Measurements from ENCODE around the gene NCOR1. TPM values are rescaled to one million over a fixed set of nuclear protein-coding genes. Genes with fewer than 3 reads are reported as not detected.

NCOR1 gene
- total RNA-seq, 4 donors from 2014 or later, result 136 to 320 (median 177) TPM

- peaks cover 73% of the 10 kb centered on the region for H3K36me3 ChIP-seq
- WGBS, result 97% methylated on average over 5 of the region's 5 CpGs
- H3K4me3 ChIP-seq, result no peak overlapping the region
- TF ChIP-seq EP300 (IDR thresholded peaks at IDR 0.05), result no peak
- TF ChIP-seq POLR2A (IDR thresholded peaks at IDR 0.05), result no peak
- no peak for TF ChIP-seq CTCF (IDR thresholded peaks at IDR 0.05)
- no peak for TF ChIP-seq POLR2AphosphoS5 (IDR thresholded peaks at IDR 0.05)
- H3K9me3 ChIP-seq, result no peaks in the 10 kb centered on the region
- peaks cover 9% of the 10 kb centered on the region for H3K4me1 ChIP-seq
- H3K27ac ChIP-seq, result no peak overlapping the region
- no peaks in the 10 kb centered on the region for H3K27me3 ChIP-seq
- DNase-seq (ENCODE audit: low spot score in 2 of 2), result no peak
These were observed 188.4 kb downstream of the NCOR1 start for GRCh38 chr17:16026895-16027294.

DNA sequence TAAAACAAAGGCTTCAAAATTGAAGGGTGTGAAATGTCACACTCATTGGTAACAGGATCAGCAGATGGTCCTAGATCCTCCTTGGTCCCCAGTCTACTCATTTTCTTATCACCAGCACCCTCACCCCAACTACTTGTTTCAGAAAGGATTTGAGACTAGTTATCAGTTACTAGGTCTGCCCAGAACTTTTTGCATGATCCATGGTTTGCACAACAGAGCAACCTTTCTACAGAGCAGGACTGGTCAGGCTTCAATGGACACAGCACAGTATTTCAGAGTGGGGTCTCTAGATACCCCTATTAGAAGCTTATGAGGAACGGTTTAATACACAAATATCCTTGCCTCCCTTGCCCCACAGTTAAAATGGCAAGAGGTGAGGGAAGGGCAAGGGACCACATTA lies 190.1 kb downstream of the NCOR1 start:
- Histone ChIP-seq H3K36me3 (peaks cover 61% of the 10 kb centered on the region), H3K9me3 (no peaks in the 10 kb centered on the region), H3K27ac (no peak overlapping the region), H3K4me3 (no peak overlapping the region), H3K4me1 (peaks cover 9% of the 10 kb centered on the region), H3K27me3 (no peaks in the 10 kb centered on the region)
- TF ChIP-seq CTCF (IDR thresholded peaks at IDR 0.05) (no peak), EP300 (IDR thresholded peaks at IDR 0.05) (no peak), POLR2A (IDR thresholded peaks at IDR 0.05) (no peak), POLR2AphosphoS5 (IDR thresholded peaks at IDR 0.05) (no peak)
- DNase-seq (ENCODE audit: low spot score in 2 of 2), result no peak
- 100% methylated on average over 1 of the region's 1 CpG for WGBS

- no peaks in the 10 kb centered on the region for H3K9me3 ChIP-seq
- H3K27ac ChIP-seq, result no peak overlapping the region
- no peaks in the 10 kb centered on the region for H3K27me3 ChIP-seq
- no peak overlapping the region for H3K4me3 ChIP-seq
- peaks cover 57% of the 10 kb centered on the region for H3K36me3 ChIP-seq
- WGBS, result 71% methylated on average over 4 of the region's 4 CpGs
- H3K4me1 ChIP-seq, result peaks cover 9% of the 10 kb centered on the region
- TF ChIP-seq POLR2A (IDR thresholded peaks at IDR 0.05) (no peak), EP300 (IDR thresholded peaks at IDR 0.05) (no peak), CTCF (IDR thresholded peaks at IDR 0.05) (no peak), POLR2AphosphoS5 (IDR thresholded peaks at IDR 0.05) (no peak)
- no peak for DNase-seq (ENCODE audit: low spot score in 2 of 2)
These were observed 191.5 kb downstream of the NCOR1 start for GRCh38 chr17:16023881-16024280.

GRCh38 chr17:16019347-16019746 lies 196.0 kb downstream of the NCOR1 start:
- WGBS, result 68% methylated on average over 1 of the region's 1 CpG
- DNase-seq (ENCODE audit: low spot score in 2 of 2), result no peak
- peaks cover 27% of the 10 kb centered on the region for H3K36me3 ChIP-seq
- H3K27ac ChIP-seq, result no peak overlapping the region
- no peaks in the 10 kb centered on the region for H3K9me3 ChIP-seq
- H3K4me3 ChIP-seq, result no peak overlapping the region
- TF ChIP-seq POLR2AphosphoS5 (IDR thresholded peaks at IDR 0.05), result no peak
- TF ChIP-seq CTCF (IDR thresholded peaks at IDR 0.05), result no peak
- no peak for TF ChIP-seq POLR2A (IDR thresholded peaks at IDR 0.05)
- no peak for TF ChIP-seq EP300 (IDR thresholded peaks at IDR 0.05)
- H3K27me3 ChIP-seq, result no peaks in the 10 kb centered on the region
- H3K4me1 ChIP-seq, result no peaks in the 10 kb centered on the region

DNA sequence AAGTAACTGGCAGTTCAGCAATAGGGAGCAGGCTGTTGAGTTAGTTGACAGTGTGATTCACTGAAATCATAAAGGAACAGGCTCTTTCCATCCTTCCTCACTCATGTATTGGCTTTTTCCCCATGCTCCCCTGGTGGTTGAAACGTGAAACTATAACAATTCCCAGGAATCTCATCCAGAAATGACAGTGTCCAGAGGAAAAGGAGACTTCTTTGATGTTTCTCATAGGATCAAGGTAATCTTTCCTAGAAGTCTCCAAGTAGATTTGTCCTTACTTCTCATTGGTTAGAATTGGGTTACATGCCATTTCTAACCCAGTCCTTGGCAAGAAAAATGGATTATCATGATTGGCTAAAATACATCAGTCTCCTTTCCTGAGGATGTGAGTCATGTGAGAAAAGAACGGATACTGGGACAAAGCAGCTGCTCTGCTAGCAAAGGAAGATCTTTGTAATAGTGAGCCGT lies 201.4 kb downstream of the NCOR1 start:
- peak; percentile 27 to 33 for TF ChIP-seq CTCF (IDR thresholded peaks at IDR 0.05)
- no peak for TF ChIP-seq POLR2A (IDR thresholded peaks at IDR 0.05)
- no peak for TF ChIP-seq POLR2AphosphoS5 (IDR thresholded peaks at IDR 0.05)
- 44% methylated on average over 3 of the region's 3 CpGs for WGBS
- DNase-seq (ENCODE audit: low spot score in 2 of 2), result no peak
- Histone ChIP-seq H3K9me3 (no peaks in the 10 kb centered on the region), H3K4me1 (peaks cover 7% of the 10 kb centered on the region), H3K36me3 (peaks cover 39% of the 10 kb centered on the region), H3K27ac (no peak overlapping the region), H3K4me3 (no peak overlapping the region), H3K27me3 (no peaks in the 10 kb centered on the region)
